GM12864 (cell line): ENCODE results near the gene UGT1A10.

Experiments used
- DNase-seq: peaks from one replicate; pipeline ENCODE4 v3.0.0-alpha.2; 2011; ENCODE audit warnings: low read depth
- H3K4me3 ChIP-seq: 2 replicates; pipeline ENCODE4 v1.5.1; 2011; ENCODE audit warnings: mild to moderate bottlenecking, low read depth, low read length, control low read depth
- CTCF ChIP-seq: IDR thresholded peaks from 2 replicates; pipeline ENCODE4 v1.5.1; 2011; ENCODE audit warnings: low read depth, mild to moderate bottlenecking, moderate library complexity, low read length, control low read depth, inconsistent platforms; ENCODE audit errors: missing control alignments

The UGT1A10 gene

GRCh38 chr2:233814056-233814835 lies 178.0 kb downstream of the UGT1A10 start:
- no peak for TF ChIP-seq CTCF
- DNase-seq, result no peak

GRCh38 chr2:233815861-233816260 lies 179.6 kb downstream of the UGT1A10 start:
- DNase-seq, result no peak
- H3K4me3 ChIP-seq, result no peak overlapping the region
- TF ChIP-seq CTCF, result no peak

More at GRCh38 chr2:233814056-233814835, 178.0 kb downstream of the UGT1A10 start:
- no peak overlapping the region for H3K4me3 ChIP-seq

- H3K4me3 ChIP-seq, result no peak overlapping the region
- no peak for TF ChIP-seq CTCF
- no peak for DNase-seq
Measured at GRCh38 chr2:233816334-233816733, 180.1 kb downstream of the UGT1A10 start.

- DNase-seq, result no peak
- H3K4me3 ChIP-seq, result no peak overlapping the region
- no peak for TF ChIP-seq CTCF
Measured at GRCh38 chr2:233816771-233817170, 180.5 kb downstream of the UGT1A10 start.

GRCh38 chr2:233817361-233817911 lies 181.2 kb downstream of the UGT1A10 start:
- TF ChIP-seq CTCF, result no peak
- DNase-seq, result no peak
- no peak overlapping the region for H3K4me3 ChIP-seq

GRCh38 chr2:233817995-233818638 lies 181.9 kb downstream of the UGT1A10 start:
- no peak overlapping the region for H3K4me3 ChIP-seq
- no peak for TF ChIP-seq CTCF
- DNase-seq, result no peak
